GM20431 (cell line): ENCODE data around the gene KCNG2.

Source experiments
- in situ Hi-C: fragments of 300-500 bp; cut with MseI, MboI; formaldehyde crosslinking; loops from one replicate; pipeline ENCODE4 v1.15.0; 2020; ENCODE audit warnings: low sequenced_read_pairs; ENCODE audit not compliant: unreplicated experiment

KCNG2 gene

DNA sequence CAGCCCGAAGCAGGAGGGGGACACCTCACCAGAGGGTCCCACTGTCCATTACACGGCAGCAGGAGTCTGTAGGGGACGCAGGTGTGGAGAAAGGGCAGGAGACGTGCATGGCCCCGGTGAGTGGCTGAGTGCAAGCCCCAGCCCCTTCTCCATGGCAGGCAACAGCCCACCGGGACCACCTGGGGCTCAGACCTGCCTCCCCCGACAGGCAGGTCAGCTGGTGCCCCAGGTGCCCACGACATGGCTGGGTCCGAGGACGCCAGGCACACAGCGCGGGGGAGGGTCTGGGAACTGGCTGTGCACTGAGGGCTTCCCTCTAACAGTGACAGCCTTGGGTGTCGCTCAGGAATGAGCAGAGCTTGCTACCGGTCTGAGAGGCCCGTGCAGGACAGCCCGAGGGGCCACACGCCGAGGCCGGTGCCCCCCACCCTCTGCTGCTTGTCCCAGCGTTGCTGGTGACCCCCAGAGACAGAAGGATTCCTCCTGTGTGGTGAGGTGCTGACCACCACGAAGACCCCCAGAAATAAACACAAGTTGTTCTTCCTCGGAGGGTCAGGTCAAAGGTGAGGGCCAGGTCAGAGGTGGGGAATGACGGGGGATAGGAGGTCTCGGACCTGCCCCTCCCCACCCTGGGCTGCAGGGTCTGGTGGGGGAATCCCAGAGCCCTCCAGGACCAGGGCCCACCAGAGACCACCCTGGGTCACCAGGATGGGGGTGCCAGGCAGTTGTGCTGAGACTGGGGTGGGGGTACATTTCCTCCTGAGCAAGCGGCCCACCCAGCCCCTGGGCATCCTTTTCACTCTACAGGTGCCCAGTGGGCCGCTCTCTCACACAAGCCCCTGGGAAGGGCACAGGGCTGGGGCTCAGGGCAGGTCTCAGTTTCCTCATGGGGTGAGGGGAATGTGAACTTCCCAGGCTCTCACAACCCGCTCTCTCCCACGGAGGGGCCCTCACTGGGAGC lies 103.2 kb downstream of the KCNG2 start:
- in situ Hi-C loops = no loop called here

DNA sequence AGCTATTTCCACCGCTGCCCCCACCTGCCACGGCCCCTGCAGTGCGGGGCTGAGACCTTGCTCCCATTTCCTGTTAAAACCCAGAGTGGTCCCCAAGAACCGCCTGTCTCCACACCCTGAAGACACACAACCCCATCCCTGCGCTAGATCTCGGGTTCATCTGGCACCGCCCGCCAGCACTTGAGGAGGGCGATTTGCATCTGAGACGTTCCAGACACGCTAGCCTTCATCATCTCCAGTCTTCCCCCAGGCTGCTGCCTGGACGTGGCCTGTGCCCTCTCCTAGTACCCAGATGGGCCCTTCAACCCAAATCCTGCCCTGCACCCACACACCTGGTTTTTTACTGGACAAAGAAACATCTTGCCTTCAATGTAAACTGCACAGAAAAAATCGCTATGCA lies 103.9 kb downstream of the KCNG2 start:
- in situ Hi-C loops = no loop called here

DNA sequence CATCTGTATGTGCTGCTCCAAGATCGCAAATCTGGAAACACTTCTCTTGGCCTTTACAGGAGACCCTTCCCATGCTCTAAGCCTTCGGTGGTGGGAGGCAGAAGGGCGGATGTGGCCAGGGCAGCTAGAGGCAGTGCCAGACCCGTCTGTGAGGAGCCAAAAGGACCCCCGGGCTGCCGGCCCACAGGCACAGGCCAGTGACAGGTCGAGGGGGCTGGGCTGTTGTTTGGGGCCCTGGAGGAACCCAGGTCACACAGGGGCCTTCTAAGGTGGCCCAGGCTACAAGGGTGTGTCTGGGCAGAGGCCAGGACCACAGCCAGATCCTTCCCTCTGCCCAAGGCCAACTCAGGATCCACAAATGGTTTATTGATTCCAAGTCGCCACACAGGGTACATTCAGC lies 104.3 kb downstream of the KCNG2 start:
- in situ Hi-C loops = no loop called here

DNA sequence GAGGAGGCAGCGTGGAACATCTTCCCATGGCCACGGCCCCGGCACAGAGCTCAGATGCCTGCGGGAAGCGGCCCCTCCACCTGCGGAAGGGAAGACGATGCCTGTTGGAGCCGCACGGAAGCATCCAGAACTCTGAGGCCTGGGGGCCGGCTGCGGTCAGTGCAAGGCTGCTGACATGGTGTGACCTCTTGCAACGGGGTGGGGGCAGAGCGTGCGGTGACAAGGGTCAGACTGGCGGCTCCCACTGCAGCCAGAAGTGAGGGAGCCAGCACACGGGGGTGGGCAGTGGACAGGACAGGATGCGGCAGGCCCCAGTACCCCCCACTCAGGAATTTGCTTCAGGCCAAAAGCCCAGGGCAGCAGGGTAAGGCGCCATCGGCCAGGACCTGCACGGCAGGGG lies 104.9 kb downstream of the KCNG2 start:
- in situ Hi-C loops = no loop called here

DNA sequence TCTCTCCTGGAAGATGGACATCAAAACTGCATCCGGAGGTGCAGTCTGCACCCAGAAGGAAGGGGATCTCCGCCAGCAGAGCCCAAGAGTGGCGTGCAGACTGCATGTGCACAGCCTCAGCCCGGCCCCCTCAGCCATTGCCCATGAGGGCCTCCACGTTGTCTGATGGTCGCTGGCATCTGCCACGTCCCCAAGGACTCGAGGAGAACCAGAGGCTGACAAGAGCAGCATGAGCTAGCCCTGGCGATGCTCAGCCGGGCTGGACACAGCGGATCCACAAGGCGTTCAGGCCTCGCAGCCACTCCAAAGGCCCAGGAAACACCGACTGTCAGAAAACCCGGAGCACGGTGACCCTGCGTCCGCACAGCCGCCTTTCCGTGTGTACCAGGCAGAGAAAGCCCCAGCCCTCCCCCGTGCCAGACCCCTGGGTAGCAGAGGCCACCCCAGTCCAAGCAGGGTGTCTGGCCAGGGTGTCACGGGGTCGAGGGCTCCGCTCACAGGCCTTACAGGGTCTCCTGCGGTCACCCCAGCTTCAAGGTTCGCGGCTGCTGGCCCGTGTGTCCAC lies 105.4 kb downstream of the KCNG2 start:
- in situ Hi-C loops = no loop called here

DNA sequence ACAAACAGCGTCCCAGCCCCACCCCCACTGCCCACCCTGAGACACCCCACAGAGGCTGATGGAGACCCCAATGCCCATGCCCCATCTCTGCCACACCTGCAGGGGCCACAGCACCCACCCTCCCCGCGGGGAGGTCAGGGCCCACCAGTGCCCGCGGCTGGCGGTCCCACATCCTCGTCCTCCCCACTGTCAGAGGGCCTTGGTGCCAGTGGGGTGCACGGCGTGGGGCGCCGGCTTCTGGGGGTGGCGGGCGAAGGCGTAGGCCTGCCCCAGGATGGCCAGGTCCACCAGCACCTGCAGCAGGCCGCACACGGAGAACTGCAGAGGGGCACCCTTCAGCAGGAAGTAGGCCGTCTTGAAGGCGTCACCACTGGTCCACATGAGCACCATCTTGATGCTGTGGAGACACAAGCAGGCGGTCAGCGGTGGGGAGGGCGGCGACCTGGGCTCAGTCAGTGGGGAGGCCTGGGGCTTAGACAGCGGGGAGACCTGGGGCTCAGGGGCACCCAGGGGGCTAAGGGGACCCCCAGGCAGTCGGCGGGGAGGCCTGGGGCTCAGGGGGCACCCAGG lies 106.1 kb downstream of the KCNG2 start:
- in situ Hi-C loops = no loop called here

DNA sequence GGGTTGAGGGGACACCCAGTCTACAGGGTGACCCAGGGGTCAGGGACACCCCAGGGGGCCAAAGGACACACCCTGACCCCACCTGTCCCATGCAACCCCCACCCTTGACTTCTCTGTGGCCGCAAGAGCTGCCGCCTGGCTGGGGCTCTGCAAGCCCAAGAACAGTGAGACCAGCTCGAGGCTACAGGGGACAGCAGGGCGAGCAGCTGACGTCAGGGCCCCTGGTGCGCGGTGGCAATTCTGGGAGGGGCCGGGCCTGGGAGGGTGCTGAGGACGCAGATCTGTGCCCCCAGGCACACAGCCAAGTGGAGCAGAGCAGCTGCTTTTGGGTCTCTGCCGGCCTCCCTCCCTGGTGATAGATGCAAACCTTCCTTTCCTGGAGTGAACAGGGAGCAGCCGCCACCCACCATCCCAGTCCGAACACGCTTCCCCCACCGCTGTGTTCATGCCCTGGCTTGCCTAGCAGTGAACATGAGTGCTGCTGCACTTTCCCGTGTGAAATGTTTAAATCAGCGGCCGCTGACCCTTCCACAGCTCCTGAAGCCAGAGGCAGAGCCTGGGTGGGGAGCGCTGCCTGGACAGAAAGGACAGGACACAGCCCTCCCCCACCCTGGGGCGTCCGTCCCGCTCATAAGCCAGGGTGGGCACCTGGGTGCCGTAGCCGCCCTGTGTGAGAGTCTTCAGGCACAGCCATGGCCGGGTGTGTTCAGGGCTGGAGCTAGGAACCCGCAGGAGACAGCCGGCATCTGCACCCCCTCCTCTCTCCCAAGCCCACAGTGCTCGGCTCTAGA lies 106.8 kb downstream of the KCNG2 start:
- in situ Hi-C loops = no loop called here

DNA sequence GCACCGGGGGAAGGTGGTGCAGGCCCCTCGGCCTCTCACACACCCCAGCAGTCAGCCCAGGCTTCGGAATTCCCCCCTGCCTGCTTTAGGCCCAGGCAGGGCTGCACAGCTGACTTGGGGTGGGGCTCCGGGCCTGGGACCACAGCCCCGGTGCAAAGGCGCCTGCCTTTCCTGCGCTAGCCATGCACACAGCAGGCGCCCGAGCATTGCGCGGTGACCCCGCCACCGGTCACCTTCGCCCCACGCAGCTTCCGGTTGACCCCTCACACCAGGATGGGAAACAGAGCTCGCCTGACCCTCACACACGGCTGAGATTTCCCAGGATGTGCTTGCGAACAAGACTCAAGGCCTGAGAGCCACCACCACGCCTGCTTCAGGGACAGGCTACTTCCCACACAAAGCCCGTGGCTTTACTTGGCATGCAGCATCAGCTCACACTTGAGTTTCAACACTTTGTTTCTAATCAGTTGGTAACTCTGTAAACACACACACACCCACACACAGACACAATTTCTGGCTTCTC lies 107.7 kb downstream of the KCNG2 start:
- in situ Hi-C loops = no loop called here

DNA sequence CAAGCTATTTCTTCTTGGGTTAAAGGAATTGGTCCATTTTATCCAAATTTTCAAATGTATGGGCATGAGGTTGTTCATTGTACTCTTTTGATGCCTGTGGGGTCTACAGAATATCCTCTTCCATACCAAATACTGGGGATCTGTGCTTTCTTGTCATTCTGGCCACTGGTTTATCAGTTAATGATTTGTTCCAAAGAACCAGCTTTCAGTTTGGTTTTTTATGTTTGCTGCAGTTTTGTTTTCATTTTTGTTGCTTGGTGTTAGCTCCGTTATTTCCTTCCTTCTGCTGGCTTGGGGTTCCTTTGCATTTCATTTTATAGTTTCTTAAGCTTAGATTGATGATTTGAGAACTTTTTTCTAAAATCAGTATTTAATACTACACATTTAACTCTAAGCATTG lies 108.3 kb downstream of the KCNG2 start:
- in situ Hi-C loops = no loop called here

DNA sequence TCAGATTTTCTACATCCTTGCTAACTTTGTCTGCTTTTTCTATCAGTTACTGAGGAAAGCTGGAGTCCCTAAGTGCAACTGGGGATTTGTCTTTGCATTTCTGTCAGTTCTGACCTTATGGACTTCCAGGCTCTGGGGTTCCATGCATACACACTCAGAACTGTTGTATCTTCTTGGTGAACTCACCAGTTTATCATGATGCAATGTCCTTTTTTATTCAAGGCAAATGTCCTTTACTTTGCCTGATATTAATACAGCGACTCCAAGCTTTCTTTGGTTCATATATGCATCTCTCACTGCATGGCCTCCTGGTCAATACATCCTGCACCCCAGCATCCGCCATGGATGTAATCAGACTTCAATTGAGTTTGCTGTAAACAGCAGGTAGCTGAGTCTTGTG lies 109.0 kb downstream of the KCNG2 start:
- in situ Hi-C loops = no loop called here

DNA sequence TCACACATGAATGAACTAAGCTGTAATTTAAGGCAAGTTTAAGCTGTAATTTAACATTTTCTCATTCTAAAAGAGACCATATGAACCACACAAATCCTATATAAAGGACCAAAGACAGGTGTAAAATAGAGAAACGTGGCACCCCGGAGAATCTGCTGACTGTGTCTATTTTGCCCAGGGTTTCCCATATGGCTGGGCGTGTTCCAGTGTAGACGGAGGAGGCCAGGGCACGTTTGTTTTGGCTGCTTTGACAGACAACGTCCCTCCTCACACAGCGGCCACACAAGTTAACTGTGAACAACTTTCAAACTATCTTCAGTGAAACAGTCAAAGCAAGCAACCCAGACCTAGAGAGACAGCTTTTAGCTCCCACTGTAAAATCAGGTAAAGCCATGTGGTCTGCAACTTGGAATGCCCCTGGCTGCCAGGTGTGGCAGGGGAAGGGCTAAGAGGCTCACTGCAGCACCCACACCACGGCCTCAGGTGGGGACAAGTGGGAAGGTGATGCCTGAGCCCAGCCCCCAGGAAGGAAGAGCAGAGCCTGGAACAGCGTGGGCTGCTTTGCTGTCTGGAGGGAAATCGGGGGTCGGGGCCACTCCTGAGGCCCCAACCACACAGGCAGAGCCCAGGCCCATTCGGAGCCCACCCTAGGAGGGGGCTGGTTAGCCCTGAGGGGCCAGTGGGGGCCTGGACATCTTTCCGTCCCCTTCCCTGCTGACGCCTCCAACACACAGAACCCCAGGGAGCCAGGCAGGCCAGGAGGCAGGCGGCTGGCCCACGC lies 113.0 kb downstream of the KCNG2 start:
- in situ Hi-C loops = no loop called here

DNA sequence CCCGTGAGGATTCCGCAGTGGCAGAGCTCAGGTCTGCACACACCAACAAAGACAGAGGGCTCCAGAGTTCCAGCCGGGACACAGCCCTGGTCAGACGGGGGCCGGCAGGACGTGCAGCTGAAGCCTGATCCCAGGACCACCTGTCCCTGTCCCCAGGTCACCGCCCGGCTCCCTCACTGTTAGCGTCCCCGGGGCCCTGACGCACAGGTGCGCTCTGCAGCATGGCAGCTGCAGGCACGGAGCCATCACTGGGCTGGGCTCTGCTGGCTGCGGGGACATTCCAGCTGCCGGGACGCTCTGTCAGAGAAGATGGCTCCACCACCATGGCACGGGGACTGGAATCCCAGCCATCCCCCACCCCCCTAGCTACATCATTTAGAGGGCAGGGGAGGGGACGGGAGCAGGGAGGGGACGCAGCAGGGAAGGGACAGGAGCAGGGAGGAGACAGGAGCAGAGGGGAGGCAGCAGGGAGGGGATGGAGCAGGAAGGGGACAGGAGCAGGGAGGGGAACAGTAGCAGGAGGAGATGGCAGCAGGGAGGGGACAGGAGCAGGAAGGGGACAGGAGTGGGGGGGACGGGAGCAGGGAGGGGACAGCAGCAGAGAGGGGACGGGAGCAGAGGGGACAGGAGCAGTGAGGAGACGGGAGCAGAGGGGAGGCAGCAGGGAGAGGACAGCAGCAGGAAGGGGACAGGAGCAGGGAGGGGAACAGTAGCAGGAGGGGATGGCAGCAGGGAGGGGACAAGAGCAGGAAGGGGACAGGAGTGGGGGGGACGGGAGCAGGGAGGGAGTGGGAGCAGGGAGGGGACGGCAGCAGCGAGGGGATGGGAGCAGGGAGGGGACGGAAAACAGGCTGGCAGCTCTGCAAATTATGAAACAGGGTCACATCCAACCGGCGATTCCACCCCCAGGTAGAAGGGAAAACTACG lies 113.9 kb downstream of the KCNG2 start:
- in situ Hi-C loops = no loop called here

DNA sequence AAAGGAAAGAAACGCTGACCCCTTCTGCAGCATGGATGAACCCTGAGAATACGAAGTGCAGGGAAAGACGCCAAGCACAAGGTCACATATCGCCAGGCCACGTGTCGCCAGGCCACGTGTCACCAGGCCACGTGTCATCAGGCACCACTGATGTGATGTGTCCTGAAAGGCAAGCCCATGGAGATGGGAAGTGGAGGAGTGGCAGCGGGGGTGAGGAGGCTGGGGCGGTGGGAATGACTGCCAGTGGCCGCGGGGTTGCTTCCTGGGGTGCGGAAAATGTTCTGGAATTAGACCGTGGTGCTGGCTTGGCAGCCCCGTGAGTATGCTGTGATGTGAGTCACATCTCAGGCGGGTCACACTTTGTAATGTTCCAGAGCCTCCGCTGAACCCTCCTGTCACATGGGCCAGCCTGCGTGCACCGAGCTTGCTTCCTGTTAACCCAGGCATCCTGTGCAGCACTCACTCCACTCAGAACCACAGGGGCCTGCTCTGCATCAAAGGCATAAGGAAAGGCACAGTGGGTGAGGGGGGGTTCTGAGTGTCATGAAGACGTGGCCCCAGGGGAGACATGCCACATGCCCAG lies 114.8 kb downstream of the KCNG2 start:
- in situ Hi-C loops = no loop called here

DNA sequence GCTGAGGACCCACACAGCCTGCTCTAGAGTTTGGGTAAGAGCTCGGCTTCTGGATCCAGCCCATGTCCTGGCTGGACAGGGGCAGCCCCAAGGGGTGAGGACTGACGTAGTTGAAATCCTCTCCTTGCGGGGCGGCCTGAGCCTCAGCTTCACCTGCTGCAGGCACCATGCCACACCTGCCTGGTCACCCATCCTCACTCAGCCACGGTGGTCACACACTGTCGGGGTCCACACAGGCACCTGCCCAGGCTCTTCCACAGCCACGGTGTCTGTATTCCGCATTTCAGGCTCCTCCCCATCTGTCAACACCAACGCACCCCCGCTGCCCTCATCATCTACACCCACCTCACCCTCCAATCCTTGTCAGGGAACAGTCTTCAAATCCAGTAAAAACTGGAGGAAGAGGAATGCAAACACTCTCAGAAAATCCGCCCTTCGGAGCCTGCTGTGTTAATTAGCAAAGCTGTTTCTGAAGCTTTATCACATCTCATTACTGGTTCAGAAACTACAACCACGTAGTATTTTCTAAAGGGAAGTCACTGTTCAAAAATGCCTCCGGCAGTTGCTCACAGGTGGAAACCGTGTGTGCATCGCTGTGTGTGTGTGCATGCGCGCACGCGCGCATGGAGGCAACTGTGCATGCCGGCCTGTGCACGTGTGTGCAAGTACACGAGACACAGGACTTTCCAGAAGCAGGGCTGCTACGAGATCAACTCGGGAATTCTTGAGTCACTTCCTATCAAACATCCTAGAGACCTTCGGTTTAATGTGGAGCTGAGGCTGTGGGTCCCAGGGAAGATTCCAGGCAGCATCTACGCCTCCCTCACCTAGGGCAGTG lies 115.5 kb downstream of the KCNG2 start:
- in situ Hi-C loops = no loop called here

DNA sequence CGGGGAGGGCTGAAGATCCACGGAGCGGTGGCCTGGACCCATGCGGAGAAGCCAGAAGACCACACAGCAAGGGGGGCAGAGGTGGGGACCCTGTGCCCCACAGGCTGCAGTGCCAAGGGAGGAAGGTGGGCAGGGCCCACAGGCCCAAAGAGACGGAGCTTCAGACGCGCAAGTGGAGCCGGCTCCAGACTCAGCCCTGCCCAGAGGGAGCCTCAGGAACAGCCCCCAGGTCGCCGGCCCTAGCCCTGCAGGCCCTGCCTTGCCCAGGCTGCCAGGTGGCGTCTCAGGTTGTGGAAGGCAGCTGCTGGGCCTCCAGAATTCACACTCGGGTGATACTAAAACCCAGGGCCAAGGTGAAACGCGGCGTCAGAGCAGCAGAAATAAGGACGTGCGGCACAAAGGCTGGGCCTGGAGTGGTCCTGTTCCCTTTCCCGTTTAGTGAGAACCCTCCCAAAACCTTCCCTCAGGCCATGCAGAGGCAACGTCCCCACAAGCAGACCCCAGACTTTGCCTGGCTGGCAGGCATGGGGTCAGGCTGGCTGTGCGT lies 116.9 kb downstream of the KCNG2 start:
- in situ Hi-C loops = no loop called here

DNA sequence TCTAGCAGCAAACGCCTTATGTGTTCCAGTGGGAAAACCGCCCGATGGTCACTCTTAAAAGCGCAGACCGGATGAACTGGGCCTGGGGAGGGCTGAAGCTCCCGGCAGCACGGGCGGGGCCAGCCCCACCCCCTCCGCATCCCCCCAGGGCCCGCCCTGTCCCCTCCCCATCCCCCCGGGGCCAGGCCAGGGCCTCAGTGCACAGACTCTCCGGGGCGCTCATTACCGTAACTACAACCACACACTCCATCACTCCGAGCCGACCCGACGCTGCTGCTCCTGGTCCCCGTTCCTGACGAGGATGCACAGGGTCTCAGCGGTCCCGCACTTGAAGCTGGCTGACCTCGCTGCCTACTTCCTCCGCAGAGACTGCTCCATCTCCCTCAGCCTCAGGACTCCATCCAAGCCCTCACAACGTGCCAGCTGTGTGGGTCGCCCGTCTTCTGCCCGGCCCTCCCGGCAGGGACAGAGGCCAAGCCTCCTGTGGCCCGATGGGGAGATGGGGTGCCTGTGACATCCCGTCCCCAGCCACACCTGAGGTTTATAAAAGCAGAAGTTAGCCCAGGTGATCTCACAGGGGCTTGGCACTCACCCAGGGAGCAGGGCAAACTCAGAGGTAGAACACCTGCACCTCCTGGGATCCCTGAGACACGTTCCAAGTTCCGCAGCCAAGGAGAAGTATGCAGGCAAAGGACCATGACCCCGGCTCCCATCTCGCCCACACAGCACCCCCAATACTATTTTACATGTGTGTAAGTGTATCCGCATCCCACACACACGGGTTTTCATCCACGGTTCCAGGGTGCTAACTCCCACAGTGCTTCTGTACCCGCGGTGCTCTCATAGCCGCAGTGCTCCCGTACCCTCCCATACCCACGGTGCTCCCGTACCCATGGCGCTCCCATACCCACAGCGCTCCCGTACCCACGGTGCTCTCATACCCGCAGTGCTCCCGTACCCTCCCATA lies 117.7 kb downstream of the KCNG2 start:
- in situ Hi-C loops = no loop called here
